Stromal cell of bone marrow (primary cell): ENCODE results near the gene BABAM2.
"Not testable (repeated sequence)": the region's sequence is repeated elsewhere in the genome, so short reads cannot be mapped to it uniquely, and the experiment has no call there.

Experiments used
- DNase-seq: peaks from one replicate; pipeline ENCODE4 v3.0.0-alpha.2; 2012; ENCODE audit warnings: low read depth

Gene BABAM2

GRCh38 chr2:28334527-28334894 is 444.0 kb downstream of the BABAM2 start:
- DNase-seq: no peak

- DNase-seq: not testable (repeated sequence)
Measured at GRCh38 chr2:28335265-28335664, 444.7 kb downstream of the BABAM2 start.

DNA sequence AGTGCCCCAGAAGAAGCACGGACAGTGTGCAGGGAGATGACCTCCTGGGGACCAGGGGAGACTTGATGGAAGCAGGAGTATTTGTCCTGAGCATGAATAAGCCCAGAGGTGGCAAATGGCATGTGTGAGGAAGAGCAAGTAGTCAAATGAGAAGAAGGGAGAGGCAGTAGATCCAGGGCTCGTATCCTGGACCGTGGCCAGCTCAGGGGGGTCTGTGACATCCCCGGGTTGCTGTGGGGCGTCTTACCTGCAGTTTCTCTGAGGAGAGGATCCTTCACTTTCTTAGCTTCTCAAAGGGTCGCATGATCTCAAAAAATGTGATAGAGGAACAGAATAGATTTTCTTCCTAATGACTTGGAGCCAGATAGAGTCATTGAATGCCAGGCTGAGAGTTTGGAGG is 445.1 kb downstream of the BABAM2 start:
- no peak for DNase-seq

DNA sequence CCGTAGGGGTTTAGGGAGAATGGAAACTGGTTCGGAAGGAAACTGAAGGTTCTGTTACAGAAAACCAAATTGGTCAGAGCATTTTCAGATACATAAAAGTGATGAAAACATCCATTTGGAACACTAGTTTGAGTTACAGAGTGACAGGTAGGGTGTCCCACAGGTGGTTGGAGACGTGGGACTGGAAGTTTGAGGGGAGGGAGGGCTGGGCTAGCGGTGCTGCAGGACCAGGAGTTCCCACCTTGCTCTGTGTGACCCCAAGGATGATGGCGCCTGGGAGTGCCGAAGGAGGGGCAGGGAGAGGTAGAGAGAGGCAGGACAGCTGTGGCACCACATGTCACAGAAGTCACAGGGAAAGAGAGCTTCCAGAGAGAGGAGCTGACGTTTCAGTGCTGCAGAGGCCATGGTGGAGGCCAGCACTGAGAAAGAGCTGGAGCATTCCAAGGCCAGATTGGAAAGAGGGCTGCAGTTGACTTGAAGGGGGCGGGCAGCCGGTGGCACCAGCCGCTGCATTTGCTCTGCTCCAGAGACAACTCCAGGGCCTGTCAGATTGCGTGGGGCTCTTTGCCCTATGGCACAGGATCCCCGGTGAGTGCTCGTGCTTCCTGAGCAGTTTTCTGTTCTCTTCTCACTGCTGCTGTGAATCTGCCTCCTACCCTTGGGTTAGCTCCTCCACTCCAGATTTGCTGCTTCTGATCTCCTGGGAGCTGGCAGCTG is 445.9 kb downstream of the BABAM2 start:
- no peak for DNase-seq

GRCh38 chr2:28336982-28337627 is 446.6 kb downstream of the BABAM2 start:
- DNase-seq: no peak

- DNase-seq: peak; percentile 91
Measured at GRCh38 chr2:28338046-28338817, 447.7 kb downstream of the BABAM2 start.

DNA sequence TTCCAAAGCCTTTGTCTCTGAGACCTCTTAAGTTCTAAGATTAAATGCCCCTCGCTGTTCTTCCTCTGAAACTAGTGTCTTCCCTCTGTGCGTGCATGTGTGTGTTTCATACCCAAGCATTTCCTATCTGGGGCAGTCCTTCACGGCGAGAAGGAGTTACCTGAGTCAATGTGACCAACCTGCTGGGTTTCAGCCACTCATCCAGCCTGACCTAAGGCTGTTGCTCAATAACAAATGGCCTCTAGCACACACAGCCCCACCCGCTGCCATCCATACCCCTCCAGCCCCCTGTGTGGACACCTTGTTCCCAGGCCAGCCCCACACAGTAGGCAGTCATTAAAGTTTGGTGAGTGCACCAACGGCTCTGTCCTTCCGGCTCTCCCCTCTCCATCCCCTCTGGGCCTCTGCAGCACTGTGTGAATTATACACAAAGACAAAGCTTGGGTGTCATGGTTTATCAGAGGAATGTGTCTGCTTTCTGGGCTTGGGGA is 448.3 kb downstream of the BABAM2 start:
- no peak for DNase-seq

DNA sequence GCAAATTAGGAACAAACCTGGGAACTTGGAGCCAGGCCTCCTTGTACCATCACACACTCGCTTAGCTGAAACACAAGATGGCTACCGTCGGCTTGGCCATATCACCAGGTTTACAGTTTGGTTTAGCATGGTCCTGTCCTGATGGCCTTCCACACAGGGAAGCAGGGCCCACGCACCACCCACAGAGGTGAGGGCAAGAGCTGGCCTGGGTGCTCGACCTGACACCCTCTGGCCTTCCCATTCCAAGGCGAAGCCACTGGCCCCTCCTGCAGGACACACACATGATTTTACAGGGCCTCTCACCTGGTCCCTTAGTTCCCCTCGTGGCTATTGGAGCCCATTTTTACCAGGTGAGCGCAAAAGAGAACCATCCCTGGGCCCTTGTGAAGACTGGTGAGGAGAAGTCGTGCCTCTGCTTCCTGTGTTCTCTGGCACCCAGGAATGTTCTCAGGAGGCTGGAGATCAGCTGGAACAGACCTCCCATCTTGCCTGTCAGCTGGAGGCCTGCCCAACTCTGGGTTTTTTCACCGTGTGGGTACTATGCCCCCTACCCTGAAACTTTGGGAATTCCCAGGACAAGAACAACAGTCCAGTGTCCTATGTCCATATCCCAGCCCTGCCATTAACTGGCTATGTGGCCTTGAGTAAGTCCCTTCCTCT is 449.1 kb downstream of the BABAM2 start:
- DNase-seq: no peak

GRCh38 chr2:28340312-28341202 is 450.0 kb downstream of the BABAM2 start:
- DNase-seq: no peak

DNA sequence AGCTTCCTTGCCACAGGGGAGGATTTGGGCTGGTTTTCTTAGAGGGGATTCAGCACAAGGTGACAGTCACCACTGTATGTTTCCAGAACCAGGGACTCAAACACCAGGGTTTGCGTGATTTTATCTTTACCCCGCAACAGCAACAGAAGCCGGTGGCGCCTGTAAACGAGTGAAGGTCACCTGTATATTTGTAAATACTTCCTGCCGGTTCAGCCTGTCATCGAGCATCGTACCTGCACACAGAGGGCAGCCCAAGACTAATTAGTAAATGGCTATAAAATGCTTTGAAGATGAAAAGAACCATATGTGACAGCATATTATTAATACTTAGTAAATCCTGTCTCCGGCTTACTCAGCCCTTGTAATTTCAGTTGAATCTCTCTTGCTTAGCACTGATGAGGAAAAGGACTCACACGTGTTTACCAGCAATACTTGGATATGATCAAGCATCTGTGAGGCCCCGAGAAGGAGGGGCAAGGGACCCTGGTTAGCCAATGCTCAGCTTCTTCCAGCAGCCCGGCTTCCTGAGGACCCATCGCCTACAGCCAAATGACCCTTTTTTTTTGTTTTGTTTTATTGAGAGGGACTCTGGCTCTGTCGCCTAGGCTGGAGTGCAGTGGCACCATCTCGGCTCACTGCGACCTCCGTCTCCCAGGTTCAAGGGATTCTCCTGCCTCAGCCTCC is 450.8 kb downstream of the BABAM2 start:
- no peak for DNase-seq

DNA sequence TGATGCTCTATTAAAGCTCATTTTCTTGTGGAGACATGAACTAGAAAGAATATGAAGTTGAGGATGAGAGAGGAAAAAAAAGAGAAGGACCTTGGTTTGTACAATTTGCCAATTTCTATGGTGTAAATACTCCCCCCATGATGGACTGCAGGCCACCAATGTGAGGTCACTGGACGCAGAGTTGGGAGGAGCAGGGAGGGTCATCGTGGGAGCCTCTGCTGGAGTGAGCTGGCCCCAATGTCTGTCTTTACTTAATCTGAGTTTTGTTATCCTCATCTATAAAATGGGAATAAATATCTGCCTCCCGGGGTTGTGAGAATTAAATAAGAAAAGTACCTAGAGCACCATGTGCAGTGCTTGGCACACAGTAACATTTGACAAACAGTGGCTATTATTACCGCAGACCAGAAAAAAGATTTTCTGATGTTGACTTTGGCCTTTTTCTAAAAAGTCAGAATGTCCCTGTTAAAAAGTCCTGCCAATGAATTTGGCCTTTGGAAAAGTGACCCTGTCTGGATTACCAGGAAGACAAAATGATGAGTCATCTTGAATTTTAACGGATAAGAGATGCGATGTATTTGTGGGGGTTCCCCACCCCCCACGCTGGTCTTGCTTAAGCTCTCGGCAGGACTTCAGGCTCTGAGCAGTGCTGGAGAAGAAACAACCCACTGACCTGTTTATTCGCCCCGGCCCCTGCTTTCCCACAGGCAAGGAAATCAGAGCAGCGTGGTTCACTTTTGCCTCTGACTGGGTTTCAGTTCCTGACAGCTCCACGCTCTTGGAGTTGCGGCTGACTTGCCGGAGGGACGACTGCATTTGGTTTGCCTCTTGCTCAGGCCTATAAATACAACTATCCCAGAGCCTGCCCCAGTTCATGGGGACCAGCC is 451.8 kb downstream of the BABAM2 start:
- DNase-seq: peak; percentile 74

DNA sequence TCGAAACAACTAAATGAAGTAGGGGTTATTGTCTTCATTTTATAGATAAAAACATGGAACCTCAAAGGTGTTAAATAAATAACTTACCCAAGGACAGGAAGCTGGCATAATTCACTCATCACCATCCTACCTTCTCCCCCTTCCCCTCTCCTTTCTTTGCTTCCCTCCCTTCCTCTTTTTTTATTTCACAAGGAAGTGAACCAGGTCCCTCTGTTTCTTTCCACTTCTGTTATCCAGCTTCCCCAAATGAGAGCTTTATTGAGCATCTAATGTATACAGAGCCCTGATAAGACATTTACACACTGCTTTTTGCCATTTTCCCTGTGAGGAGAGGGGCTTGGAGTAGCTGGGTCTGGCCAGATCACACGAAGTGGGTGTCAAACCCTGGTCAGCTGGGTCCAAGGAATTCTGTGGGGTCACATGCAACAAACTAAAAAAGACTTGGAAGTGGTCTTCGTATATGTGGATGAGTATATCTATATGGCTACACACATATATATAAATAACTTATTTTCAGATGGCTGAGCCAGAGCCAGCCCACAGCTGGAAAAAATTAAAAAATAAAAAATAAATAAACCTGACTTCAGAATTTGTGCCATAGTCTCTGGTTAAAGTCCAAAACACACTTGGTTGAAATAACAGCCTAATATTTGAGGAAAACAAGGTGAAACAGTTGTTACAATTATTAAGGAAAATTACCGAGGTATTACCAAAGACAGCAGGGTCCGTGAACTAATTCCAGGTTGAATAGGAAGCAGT is 452.8 kb downstream of the BABAM2 start:
- no peak for DNase-seq

GRCh38 chr2:28343971-28344715 is 453.6 kb downstream of the BABAM2 start:
- no peak for DNase-seq

DNA sequence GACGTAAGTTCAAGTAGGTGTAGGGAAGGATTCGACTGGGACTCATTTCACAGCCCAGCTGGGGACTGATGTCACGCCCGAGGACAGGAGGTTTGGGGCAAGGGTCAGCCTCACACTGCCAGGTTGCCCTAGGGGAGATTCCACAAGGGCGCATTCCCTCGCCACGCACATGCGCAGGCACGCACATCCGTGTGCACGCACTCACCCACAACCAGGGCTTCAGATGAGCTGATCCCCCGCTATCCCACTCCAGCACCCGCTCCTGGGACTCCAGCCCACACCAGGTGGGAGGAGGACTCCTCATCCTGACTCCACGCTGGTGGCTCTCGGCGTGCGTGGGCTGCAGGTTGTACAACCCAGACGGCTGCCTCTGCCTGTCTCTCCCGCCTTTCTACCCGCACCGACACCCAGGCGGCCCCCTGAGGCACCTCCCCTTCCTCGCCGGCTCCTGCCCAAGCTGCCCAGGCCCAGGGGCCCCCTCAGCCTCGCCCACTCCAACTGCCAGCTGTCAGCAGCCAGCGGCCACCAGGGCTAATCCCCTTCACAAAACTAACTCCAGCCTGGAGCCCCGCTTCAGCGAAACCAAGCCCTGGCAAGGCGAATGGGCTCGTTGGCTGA is 454.3 kb downstream of the BABAM2 start:
- no peak for DNase-seq

DNA sequence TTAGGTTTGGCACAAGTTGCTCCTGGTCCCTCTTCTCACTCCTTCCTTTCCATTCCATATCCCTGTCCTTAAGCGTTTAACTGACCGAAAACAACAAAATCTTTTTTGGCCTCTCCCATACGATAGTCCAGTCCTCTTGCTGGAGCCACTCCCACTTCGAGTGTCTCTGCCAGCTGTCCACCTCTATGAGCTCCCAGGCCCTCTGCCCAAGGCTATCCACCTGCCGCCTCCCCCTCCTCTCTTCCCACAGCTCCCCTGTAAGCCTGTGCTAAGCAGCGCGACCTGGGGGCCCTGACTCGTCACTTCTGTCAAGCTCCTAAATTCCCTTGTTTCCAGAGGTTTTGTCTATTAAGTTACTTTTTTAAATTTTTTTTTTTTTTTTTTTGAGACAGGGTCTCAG is 455.1 kb downstream of the BABAM2 start:
- no peak for DNase-seq

DNA sequence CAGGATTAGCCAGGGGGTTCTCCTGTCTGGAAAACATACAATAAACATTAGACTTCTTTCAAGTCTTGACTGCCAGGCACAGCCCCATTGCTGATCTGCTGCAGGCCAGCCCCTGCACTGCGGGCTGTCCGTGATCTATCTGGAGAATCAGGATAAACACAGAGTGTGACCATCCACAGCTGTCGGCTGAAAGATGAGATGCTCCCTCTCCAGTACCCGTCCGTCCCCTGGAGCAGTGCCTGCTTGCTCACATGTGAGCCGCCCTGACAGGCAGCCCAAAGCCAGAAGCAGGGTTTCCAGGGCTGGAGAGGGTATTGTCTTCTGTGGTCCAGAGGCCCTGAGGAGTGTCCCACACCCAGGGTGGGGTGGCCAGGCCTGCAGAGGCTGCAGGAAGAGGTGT is 456.1 kb downstream of the BABAM2 start:
- no peak for DNase-seq

DNA sequence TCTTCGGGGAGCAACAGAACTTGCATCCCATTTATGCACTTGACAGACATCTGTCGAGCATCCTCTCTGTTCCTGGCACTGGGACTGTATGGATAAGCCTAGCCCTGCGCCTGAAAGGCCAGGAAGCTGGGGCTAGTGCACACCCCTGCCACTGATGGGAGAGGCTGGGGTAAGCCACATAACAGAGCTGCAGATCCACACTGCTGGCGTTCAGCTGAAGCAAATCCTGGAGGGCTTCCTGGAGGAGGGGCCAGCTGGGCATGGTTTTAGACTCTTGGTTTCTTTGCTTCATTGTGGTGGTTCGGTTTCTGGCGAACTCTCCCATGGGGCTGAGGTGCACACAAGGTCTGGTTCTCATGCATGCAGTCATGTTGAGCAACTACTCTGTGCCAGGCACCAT is 456.7 kb downstream of the BABAM2 start:
- DNase-seq: no peak

DNA sequence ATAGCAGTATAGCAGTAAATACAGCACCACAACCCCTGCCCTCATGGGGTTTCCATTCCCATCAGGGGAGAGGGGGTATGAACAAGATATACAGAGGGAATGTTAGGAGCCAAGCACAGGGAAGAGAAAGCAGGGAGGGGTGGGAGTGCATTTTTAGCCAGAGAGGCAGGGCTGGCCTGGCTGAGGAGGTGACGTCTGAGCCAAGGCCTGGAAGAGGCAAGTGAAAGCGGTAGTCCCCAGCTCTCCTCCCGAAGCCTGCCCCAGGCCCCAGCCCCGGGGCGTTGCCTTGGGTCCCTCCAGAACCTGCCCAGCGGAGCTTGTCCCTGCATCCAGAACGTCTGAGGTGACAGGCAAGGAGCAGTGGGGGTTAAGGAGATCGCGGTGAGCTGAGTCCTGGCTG is 457.1 kb downstream of the BABAM2 start:
- DNase-seq: no peak
